RPMI7951 (cell line): ENCODE data around the gene RASGEF1C. TPM values are rescaled to one million over a fixed set of nuclear protein-coding genes. Genes with fewer than 3 reads are reported as not detected.
"Not testable (repeated sequence)": the region's sequence is repeated elsewhere in the genome, so short reads cannot be mapped to it uniquely, and the experiment has no call there.

Experiments used
- DNase-seq: peaks from one replicate; pipeline ENCODE4 v3.0.0-alpha.2; 2012; ENCODE audit warnings: low read depth
- total RNA-seq: library from RNA; depleted of rRNA; stranded (reverse); fragments of >200 nt; shearing (Covaris generic); gene quantifications from 2 replicates; pipeline ENCODE4 v1.2.3, GENCODE V29; 2014

The RASGEF1C gene
- total RNA-seq, 1 experiment from 2014 or later: 0.24 TPM

GRCh38 chr5:180100621-180101450 lies 108.2 kb downstream of the RASGEF1C start:
- no peak for DNase-seq

GRCh38 chr5:180099733-180100611 lies 109.0 kb downstream of the RASGEF1C start:
- no peak for DNase-seq

GRCh38 chr5:180098991-180099732 lies 109.8 kb downstream of the RASGEF1C start:
- no peak for DNase-seq

- no peak for DNase-seq
Observed at GRCh38 chr5:180098526-180098925, 110.5 kb downstream of the RASGEF1C start.

GRCh38 chr5:180097926-180098325 lies 111.1 kb downstream of the RASGEF1C start:
- no peak for DNase-seq

- DNase-seq: no peak
Observed at GRCh38 chr5:180097163-180097894, 111.7 kb downstream of the RASGEF1C start.

- DNase-seq: no peak
Observed at GRCh38 chr5:180096616-180097015, 112.4 kb downstream of the RASGEF1C start.

- DNase-seq: no peak
Observed at GRCh38 chr5:180095545-180095944, 113.5 kb downstream of the RASGEF1C start.

- DNase-seq: no peak
Observed at GRCh38 chr5:180093651-180094382, 115.2 kb downstream of the RASGEF1C start.

GRCh38 chr5:180093241-180093640 lies 115.8 kb downstream of the RASGEF1C start:
- DNase-seq: no peak

- peak; percentile 51 for DNase-seq
Observed at GRCh38 chr5:180090769-180091546, 118.1 kb downstream of the RASGEF1C start.

GRCh38 chr5:180090098-180090768 lies 118.8 kb downstream of the RASGEF1C start:
- peak; percentile 53 for DNase-seq

GRCh38 chr5:180089628-180090027 lies 119.4 kb downstream of the RASGEF1C start:
- DNase-seq: not testable (repeated sequence)

GRCh38 chr5:180088561-180088960 lies 120.5 kb downstream of the RASGEF1C start:
- no peak for DNase-seq

GRCh38 chr5:180086816-180087399 lies 122.1 kb downstream of the RASGEF1C start:
- DNase-seq: no peak

GRCh38 chr5:180085837-180086236 lies 123.2 kb downstream of the RASGEF1C start:
- DNase-seq: no peak

- no peak for DNase-seq
Observed at GRCh38 chr5:180084638-180085561, 124.1 kb downstream of the RASGEF1C start.
